Measurements from ENCODE around the gene MRPL2.

The MRPL2 gene

DNA sequence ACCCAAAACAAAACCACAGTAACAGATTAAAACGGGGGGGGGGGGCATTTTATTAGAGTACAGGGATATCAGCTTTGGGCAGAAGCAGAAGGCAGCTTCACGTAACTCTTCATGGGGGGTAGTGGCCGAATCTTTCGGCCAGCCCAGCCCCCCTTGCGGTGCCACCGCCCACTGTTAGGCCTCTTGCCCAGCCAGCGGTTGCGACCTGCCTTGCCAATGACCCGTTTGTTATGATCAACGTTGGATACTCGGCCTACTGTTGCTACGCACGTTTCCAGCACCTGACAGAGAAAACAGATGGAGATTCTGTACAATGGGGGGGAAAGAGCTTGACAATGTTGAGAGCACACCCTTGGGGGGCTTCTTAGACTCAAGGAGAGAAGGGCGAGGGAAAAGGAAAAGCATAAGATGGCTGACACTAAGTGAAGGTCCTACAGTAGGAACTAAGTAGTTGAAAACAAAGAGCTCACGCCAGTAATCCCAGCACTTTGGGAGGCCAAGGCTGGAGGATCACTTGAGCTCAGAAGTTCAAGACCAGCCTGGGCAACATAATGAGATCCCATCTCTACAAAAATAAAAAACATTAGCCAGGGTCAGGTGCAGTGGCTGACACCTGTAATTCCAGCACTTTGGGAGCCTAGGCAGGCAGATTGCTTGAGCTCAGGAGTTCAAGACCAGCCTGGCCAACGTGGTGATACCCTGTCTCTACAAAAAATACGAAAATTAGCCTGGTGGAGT is 4.9 kb downstream of the MRPL2 start:
- Histone ChIP-seq H3K9me2 (replicated peaks; ENCODE audit: control insufficient read depth, low read length) (no peaks in the 10 kb centered on the region), H3K27ac (ENCODE audit: low read depth, low read length) (peak overlapping the region; percentile 33), H4K20me1 (ENCODE audit: control insufficient read depth, insufficient read depth, low read depth, low read length) (no peaks in the 10 kb centered on the region), H3K9me3 (ENCODE audit: control insufficient read depth, insufficient read depth, low read length) (no peaks in the 10 kb centered on the region), H3K79me2 (ENCODE audit: control insufficient read depth, low read length) (peaks cover 26% of the 10 kb centered on the region), H3K4me1 (ENCODE audit: control insufficient read depth, low read length) (peaks cover 25% of the 10 kb centered on the region), H3K27me3 (ENCODE audit: control insufficient read depth, low read length) (no peaks in the 10 kb centered on the region), H3K4me3 (ENCODE audit: low read length) (peak overlapping the region; percentile 80), H3K36me3 (ENCODE audit: control insufficient read depth, low read length) (peaks cover 25% of the 10 kb centered on the region), H3F3A (ENCODE audit: control insufficient read depth, insufficient read depth) (peaks cover 9% of the 10 kb centered on the region), H3K4me2 (ENCODE audit: low read length) (peak overlapping the region; percentile 81)
- TF ChIP-seq, protein P1, sequence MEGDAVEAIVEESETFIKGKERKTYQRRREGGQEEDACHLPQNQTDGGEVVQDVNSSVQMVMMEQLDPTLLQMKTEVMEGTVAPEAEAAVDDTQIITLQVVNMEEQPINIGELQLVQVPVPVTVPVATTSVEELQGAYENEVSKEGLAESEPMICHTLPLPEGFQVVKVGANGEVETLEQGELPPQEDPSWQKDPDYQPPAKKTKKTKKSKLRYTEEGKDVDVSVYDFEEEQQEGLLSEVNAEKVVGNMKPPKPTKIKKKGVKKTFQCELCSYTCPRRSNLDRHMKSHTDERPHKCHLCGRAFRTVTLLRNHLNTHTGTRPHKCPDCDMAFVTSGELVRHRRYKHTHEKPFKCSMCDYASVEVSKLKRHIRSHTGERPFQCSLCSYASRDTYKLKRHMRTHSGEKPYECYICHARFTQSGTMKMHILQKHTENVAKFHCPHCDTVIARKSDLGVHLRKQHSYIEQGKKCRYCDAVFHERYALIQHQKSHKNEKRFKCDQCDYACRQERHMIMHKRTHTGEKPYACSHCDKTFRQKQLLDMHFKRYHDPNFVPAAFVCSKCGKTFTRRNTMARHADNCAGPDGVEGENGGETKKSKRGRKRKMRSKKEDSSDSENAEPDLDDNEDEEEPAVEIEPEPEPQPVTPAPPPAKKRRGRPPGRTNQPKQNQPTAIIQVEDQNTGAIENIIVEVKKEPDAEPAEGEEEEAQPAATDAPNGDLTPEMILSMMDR (IDR thresholded peaks at IDR 0.05; ENCODE audit: low read depth, low read length, poor library complexity, severe bottlenecking), result no peak

DNA sequence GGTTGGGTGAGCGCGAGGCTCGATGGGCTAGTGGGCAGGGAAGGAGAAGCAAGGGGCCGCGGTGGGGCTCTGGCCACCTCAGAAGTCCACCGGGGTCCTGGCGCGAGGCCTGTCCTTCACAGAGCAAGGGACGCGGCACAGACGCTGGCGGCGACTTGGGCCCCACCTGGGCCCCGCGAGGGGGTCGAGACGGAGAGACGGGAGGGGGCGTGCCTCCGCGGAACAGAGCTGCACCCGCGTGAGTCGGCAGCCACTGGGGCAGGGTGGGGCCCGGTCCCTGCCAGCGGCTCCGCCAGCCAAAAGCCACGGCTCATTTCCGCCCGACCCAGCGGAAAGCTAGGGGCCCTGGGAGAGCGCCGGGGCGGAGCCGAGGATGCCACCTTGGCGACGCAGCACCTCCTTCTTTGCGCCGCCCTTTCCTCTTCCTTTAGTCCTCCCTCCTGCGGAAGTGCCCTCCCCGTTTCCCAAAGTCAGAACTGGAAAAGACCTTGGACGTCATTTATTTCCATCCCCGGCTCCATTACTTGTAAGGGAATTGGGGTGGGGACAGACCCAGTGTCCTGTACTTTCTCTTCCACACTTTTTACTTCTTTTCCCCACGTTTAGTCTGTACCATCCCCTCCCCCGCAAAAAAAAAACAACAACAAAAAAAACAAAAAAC is 5.6 kb downstream of the MRPL2 start, which contains the start of gene CUL7:
CUL7 (minus strand) TSS at position 307 of the 661 bp plus-strand sequence. CDS start 1,063 bp downstream, outside the sequence.
- no peak for TF ChIP-seq EZH2phosphoT487 (IDR thresholded peaks at IDR 0.05; ENCODE audit: borderline replicate concordance, low read length)
- TF ChIP-seq, protein P1 (IDR thresholded peaks at IDR 0.05; ENCODE audit: low read depth, low read length, poor library complexity, severe bottlenecking), result peak; percentile 14
- Histone ChIP-seq H3K4me3 (ENCODE audit: low read length) (peak within 1 kb of the TSS; percentile 80), H3K9me3 (ENCODE audit: control insufficient read depth, insufficient read depth, low read length) (no peaks in the 10 kb centered on the region), H3K27me3 (ENCODE audit: control insufficient read depth, low read length) (no peaks in the 10 kb centered on the region), H3F3A (ENCODE audit: control insufficient read depth, insufficient read depth) (peaks cover 9% of the 10 kb centered on the region), H3K4me2 (ENCODE audit: low read length) (peak within 1 kb of the TSS; percentile 81), H3K9me2 (replicated peaks; ENCODE audit: control insufficient read depth, low read length) (no peaks in the 10 kb centered on the region), H3K4me1 (ENCODE audit: control insufficient read depth, low read length) (peaks cover 25% of the 10 kb centered on the region), H3K79me2 (ENCODE audit: control insufficient read depth, low read length) (peaks cover 21% of the 10 kb centered on the region), H4K20me1 (ENCODE audit: control insufficient read depth, insufficient read depth, low read depth, low read length) (no peaks in the 10 kb centered on the region), H3K27ac (ENCODE audit: low read depth, low read length) (peak within 1 kb of the TSS; percentile 33), H3K36me3 (ENCODE audit: control insufficient read depth, low read length) (peaks cover 22% of the 10 kb centered on the region)

DNA sequence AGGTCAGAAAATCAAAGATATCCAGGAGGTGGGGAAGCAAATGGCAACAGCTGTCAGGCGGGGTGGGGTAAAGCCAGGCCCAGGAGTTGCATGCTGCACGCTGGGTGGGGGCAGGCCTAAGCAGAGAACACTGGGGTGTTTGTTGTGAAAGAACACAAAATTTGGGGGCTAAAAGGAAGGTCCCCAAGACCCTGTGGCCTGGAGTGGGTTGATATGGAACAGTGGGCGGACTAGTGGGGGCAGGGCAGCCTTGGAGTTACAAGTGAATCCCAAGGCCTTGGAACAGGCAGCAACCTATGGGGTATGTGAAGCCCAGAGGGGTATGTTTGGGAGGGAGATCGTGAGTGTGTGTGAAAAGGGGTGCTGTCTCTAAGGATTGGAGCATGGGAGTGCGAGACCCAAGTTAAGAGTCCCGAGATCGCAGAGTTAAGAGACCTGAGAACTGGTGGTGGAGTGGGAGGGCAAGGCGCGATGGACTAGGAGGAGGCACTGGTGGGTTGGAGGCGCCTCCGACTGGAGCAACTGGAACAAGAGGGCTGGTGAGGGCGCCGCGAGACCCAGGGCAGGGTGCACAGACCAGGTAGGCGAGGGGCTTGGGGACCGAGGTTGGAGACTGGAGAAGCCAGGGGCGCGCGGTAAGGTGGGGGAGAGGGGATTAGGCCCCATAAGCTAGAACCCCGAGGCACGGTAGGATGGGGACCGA is 6.2 kb downstream of the MRPL2 start:
- peak overlapping the region; percentile 33 for H3K27ac ChIP-seq (ENCODE audit: low read depth, low read length)
- peaks cover 21% of the 10 kb centered on the region for H3K36me3 ChIP-seq (ENCODE audit: control insufficient read depth, low read length)

More for the DNA sequence above, 6.2 kb downstream of the MRPL2 start:
- no peaks in the 10 kb centered on the region for H3K9me2 ChIP-seq (replicated peaks; ENCODE audit: control insufficient read depth, low read length)
- no peak for TF ChIP-seq EZH2phosphoT487 (IDR thresholded peaks at IDR 0.05; ENCODE audit: borderline replicate concordance, low read length)
- TF ChIP-seq, protein P1 (IDR thresholded peaks at IDR 0.05; ENCODE audit: low read depth, low read length, poor library complexity, severe bottlenecking), result no peak
- H3F3A ChIP-seq (ENCODE audit: control insufficient read depth, insufficient read depth), result peaks cover 9% of the 10 kb centered on the region
- H3K4me3 ChIP-seq (ENCODE audit: low read length), result peak overlapping the region; percentile 80
- H3K27me3 ChIP-seq (ENCODE audit: control insufficient read depth, low read length), result no peaks in the 10 kb centered on the region
- H3K79me2 ChIP-seq (ENCODE audit: control insufficient read depth, low read length), result peaks cover 14% of the 10 kb centered on the region
- no peaks in the 10 kb centered on the region for H4K20me1 ChIP-seq (ENCODE audit: control insufficient read depth, insufficient read depth, low read depth, low read length)
- no peaks in the 10 kb centered on the region for H3K9me3 ChIP-seq (ENCODE audit: control insufficient read depth, insufficient read depth, low read length)
- peaks cover 18% of the 10 kb centered on the region for H3K4me1 ChIP-seq (ENCODE audit: control insufficient read depth, low read length)
- H3K4me2 ChIP-seq (ENCODE audit: low read length), result peak overlapping the region; percentile 81
